Measurements from ENCODE around the gene KCTD10.

DNA sequence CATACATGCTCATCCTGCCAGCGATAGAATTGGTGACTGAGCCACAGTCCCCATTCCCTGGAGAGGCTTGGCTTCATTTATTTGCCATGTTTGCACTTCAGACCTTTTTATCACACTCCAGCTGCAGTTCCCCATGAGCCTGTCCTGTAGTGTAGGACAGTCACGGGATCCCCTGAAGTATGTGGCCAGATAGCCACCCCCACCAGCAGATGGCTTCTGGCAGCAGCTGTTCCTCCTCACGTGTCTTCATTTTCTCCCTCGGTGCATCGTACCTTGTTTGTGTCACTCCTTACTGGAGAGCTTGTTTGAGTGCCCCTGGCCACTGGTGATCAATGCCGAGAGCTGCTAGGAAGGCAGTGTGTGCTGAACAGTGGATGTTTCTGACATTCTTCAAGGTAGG is 40.5 kb upstream of the KCTD10 start:
- TF ChIP-seq, protein P1, sequence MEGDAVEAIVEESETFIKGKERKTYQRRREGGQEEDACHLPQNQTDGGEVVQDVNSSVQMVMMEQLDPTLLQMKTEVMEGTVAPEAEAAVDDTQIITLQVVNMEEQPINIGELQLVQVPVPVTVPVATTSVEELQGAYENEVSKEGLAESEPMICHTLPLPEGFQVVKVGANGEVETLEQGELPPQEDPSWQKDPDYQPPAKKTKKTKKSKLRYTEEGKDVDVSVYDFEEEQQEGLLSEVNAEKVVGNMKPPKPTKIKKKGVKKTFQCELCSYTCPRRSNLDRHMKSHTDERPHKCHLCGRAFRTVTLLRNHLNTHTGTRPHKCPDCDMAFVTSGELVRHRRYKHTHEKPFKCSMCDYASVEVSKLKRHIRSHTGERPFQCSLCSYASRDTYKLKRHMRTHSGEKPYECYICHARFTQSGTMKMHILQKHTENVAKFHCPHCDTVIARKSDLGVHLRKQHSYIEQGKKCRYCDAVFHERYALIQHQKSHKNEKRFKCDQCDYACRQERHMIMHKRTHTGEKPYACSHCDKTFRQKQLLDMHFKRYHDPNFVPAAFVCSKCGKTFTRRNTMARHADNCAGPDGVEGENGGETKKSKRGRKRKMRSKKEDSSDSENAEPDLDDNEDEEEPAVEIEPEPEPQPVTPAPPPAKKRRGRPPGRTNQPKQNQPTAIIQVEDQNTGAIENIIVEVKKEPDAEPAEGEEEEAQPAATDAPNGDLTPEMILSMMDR (IDR thresholded peaks at IDR 0.05): no peak
- TF ChIP-seq POLR2A (IDR thresholded peaks at IDR 0.05): no peak

Data from uterus (tissue), 2 donors.